ENCODE data around the gene GBP1. TPM values are rescaled to one million over a fixed set of nuclear protein-coding genes. Genes with fewer than 3 reads are reported as not detected.
A peak's percentile ranks its signal among the peaks of the same experiment; 100 is the strongest.
"Not testable (repeated sequence)": the region's sequence is repeated elsewhere in the genome, so short reads cannot be mapped to it uniquely, and the experiment has no call there.

Gene GBP1
- total RNA-seq, 1 donor = 16.7 TPM

GRCh38 chr1:89035080-89035479, 29.9 kb downstream of the GBP1 start:
- TF ChIP-seq, protein P1, sequence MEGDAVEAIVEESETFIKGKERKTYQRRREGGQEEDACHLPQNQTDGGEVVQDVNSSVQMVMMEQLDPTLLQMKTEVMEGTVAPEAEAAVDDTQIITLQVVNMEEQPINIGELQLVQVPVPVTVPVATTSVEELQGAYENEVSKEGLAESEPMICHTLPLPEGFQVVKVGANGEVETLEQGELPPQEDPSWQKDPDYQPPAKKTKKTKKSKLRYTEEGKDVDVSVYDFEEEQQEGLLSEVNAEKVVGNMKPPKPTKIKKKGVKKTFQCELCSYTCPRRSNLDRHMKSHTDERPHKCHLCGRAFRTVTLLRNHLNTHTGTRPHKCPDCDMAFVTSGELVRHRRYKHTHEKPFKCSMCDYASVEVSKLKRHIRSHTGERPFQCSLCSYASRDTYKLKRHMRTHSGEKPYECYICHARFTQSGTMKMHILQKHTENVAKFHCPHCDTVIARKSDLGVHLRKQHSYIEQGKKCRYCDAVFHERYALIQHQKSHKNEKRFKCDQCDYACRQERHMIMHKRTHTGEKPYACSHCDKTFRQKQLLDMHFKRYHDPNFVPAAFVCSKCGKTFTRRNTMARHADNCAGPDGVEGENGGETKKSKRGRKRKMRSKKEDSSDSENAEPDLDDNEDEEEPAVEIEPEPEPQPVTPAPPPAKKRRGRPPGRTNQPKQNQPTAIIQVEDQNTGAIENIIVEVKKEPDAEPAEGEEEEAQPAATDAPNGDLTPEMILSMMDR (IDR thresholded peaks at IDR 0.05; ENCODE audit: insufficient read depth, low read length) = no peak
- no peak for DNase-seq (ENCODE audit: low read depth)

GRCh38 chr1:89034004-89034403, 31.0 kb downstream of the GBP1 start:
- not testable (repeated sequence) for H3K4me3 ChIP-seq (ENCODE audit: low read depth, low read length); DNase-seq (ENCODE audit: low read depth)

More at GRCh38 chr1:89035080-89035479, 29.9 kb downstream of the GBP1 start:
- H3K4me3 ChIP-seq (ENCODE audit: low read depth, low read length) = no peak overlapping the region

DNA sequence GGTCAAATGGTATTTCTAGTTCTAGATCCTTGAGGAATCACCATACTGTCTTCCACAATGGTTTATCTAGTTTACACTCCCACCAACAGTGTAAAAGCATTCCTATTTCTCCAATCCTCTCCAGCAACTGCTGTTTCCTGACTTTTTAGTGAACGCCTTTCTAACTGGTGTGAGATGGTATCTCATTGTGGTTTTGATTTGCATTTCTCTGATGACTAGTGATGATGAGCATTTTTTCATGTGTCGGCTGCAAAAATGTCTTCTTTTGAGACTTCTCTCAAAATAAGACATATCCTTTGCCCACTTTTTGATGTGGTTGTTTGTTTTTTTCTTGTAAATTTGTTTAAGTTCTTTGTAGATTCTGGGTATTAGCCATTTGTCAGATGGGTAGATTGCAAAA, 36.0 kb downstream of the GBP1 start:
- H3K4me3 ChIP-seq (ENCODE audit: low read depth, low read length); DNase-seq (ENCODE audit: low read depth): not testable (repeated sequence)

DNA sequence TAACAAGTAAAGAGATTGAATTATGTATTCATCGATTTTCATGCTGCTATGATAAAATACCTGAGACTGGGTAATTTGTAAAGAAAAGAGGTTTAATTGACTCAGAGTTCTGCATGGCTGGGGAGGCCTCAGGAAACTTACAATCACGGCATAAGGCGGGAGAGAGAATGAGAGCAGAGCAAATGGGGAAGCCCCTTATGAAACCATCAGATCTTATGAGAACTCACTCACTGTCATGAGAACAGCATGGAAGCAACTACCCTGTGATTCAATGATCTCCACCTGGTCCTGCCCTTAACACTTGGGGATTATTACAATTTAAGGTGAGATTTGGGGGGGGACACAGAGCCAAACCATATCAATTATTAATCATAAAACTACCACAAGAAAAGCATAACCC, 39.1 kb downstream of the GBP1 start:
- no peak overlapping the region for H3K4me3 ChIP-seq (ENCODE audit: low read depth, low read length)
- TF ChIP-seq, protein P1 (IDR thresholded peaks at IDR 0.05; ENCODE audit: insufficient read depth, low read length) = no peak
- no peak for DNase-seq (ENCODE audit: low read depth)

DNA sequence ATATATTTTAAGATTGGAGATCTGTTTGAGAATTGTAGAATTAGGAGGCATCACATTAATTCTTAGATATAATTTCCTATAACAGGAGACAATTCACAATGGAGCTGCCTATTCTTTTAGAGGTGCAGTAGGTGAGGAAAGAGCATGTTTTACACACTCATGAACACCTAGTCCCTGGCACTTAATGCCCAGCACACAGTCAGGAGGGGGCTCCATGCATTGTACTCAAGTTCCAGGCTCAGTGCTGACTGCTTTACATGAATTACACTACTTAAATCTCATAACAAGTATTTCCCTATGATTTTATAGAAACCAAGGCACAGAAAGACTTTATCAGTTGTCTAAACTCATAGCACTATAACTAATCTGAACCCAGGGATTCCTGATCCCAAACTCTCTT, 42.0 kb downstream of the GBP1 start:
- TF ChIP-seq, protein P1 (IDR thresholded peaks at IDR 0.05; ENCODE audit: insufficient read depth, low read length) = no peak
- no peak for DNase-seq (ENCODE audit: low read depth)

GRCh38 chr1:89022167-89022959, 42.6 kb downstream of the GBP1 start, which contains the start of gene GBP3:
GBP3 (minus strand) TSS chr1:89022866; CDS start chr1:89020721, 2,145 bp downstream.
- DNase-seq (ENCODE audit: low read depth) = peak; percentile 79
- peak within 1 kb of the TSS; percentile 86 for H3K4me3 ChIP-seq (ENCODE audit: low read depth, low read length)
- TF ChIP-seq, protein P1 (IDR thresholded peaks at IDR 0.05; ENCODE audit: insufficient read depth, low read length) = no peak

More for the DNA sequence above, 42.0 kb downstream of the GBP1 start:
- peak overlapping the region; percentile 86 for H3K4me3 ChIP-seq (ENCODE audit: low read depth, low read length)

DNA sequence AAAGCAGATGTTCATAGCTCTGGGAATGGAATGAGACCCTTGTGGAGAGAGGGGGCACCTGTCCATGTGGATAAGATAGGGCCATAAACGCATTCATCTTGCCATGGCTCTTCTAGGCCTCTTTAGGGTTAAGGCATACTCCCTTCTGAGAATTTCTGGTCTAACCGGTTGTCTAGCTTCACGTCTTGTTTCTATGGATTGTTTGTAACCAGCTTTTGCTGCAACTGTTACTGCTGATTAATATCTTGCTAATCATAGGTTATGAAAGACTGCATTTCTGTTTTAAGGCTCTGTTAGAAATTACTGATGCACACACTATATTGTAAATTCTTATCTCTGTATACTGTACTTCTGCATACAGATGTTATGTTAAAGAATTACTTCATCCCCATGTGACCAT, 46.7 kb downstream of the GBP1 start:
- not testable (repeated sequence) for DNase-seq (ENCODE audit: low read depth); H3K4me3 ChIP-seq (ENCODE audit: low read depth, low read length)

GRCh38 chr1:89008511-89008910, 56.5 kb downstream of the GBP1 start:
- no peak for DNase-seq (ENCODE audit: low read depth)
- TF ChIP-seq, protein P1 (IDR thresholded peaks at IDR 0.05; ENCODE audit: insufficient read depth, low read length) = no peak
- H3K4me3 ChIP-seq (ENCODE audit: low read depth, low read length) = no peak overlapping the region
